Naive thymus-derived CD4-positive, alpha-beta T cell (primary cell): Measurements from ENCODE around the gene RIMKLA. TPM values are rescaled to one million over a fixed set of nuclear protein-coding genes. Genes with fewer than 3 reads are reported as not detected.

ENCODE experiments used
- ATAC-seq: fragments of 150-1000 bp; cut with Tn5 transposase; 2 replicates; pipeline ENCODE4 v1.10.0; 2021; ENCODE audit warnings: mild to moderate bottlenecking, moderate library complexity
- CTCF ChIA-PET: fragments of 350-600 bp; sonication (Branson Sonifier 250); formaldehyde crosslinking; loops from one replicate; lab custom pipeline; 2021; ENCODE audit warnings: antibody characterized with exemption; lab: Charles Lee
- POLR2A ChIA-PET: fragments of 350-600 bp; sonication (Branson Sonifier 250); formaldehyde crosslinking; loops from one replicate; lab custom pipeline; 2021; ENCODE audit warnings: antibody characterized with exemption, inconsistent platforms; lab: Charles Lee
- DNase-seq, 9 donors: peaks; one replicate each; pipeline versions ENCODE4 v3.0.0 to v3.0.0-alpha.2; 2020 to 2022; ENCODE audit warnings: mixed read lengths in 1 of 9
- H3K27ac ChIP-seq: one replicate; pipeline ENCODE4 v1.7.0; 2013; ENCODE audit warnings: mild to moderate bottlenecking, low read depth, low read length, moderate library complexity
- H3K27me3 ChIP-seq, 2 donors: one replicate each; pipeline ENCODE4 v1.7.0; 2013; ENCODE audit warnings: low read length in 2 of 2, mild to moderate bottlenecking in 2 of 2, moderate library complexity in 2 of 2; ENCODE audit not compliant: control insufficient read depth in 2 of 2, insufficient read depth in 2 of 2
- H3K36me3 ChIP-seq, 3 experiments: 1 replicate in 2 of 3; 2 replicates in 1 of 3; pipeline ENCODE4 v1.7.0; 2013; ENCODE audit warnings: low read length in 3 of 3, mild to moderate bottlenecking in 3 of 3, moderate library complexity in 1 of 3; ENCODE audit not compliant: insufficient read depth in 3 of 3, control insufficient read depth in 2 of 3
- H3K4me1 ChIP-seq, 2 donors: one replicate each; pipeline ENCODE4 v1.7.0; 2013; ENCODE audit warnings: low read length in 2 of 2, mild to moderate bottlenecking in 2 of 2, moderate library complexity in 1 of 2; ENCODE audit not compliant: control insufficient read depth in 2 of 2, insufficient read depth in 2 of 2
- H3K4me3 ChIP-seq: 2 replicates; pipeline ENCODE4 v1.7.0; 2013; ENCODE audit warnings: mild to moderate bottlenecking, low read length
- H3K9me3 ChIP-seq, 3 experiments: 1 replicate in 2 of 3; 2 replicates in 1 of 3; pipeline ENCODE4 v1.7.0; 2013; ENCODE audit warnings: low read length in 3 of 3; ENCODE audit not compliant: control insufficient read depth in 2 of 3
- H3K27ac Mint-ChIP-seq, 9 donors: one replicate each; pipeline ENCODE4 v1.8.0; 2020 to 2022; ENCODE audit warnings: mixed read lengths in 9 of 9, mild to moderate bottlenecking in 8 of 9, moderate library complexity in 5 of 9, inconsistent platforms in 2 of 9
- H3K27me3 Mint-ChIP-seq, 5 donors: one replicate each; pipeline ENCODE4 v1.8.0; 2021 to 2022; ENCODE audit warnings: mixed read lengths in 5 of 5, mild to moderate bottlenecking in 1 of 5
- H3K36me3 Mint-ChIP-seq, 5 donors: one replicate each; pipeline ENCODE4 v1.8.0; 2020 to 2022; ENCODE audit warnings: mixed read lengths in 5 of 5, mild to moderate bottlenecking in 3 of 5, inconsistent platforms in 1 of 5
- H3K4me1 Mint-ChIP-seq, 7 donors: one replicate each; pipeline ENCODE4 v1.8.0; 2020 to 2022; ENCODE audit warnings: mixed read lengths in 7 of 7, mild to moderate bottlenecking in 3 of 7, inconsistent platforms in 1 of 7
- H3K4me3 Mint-ChIP-seq, 10 donors: one replicate each; pipeline ENCODE4 v1.8.0; 2020 to 2022; ENCODE audit warnings: mild to moderate bottlenecking in 10 of 10, mixed read lengths in 10 of 10, moderate library complexity in 6 of 10, inconsistent platforms in 2 of 10
- H3K9me3 Mint-ChIP-seq, 11 donors: one replicate each; pipeline ENCODE4 v1.8.0; 2020 to 2022; ENCODE audit warnings: mixed read lengths in 11 of 11, mild to moderate bottlenecking in 4 of 11, inconsistent platforms in 1 of 11, moderate library complexity in 1 of 11
- intact Hi-C, 2 donors: fragments of 100-400 bp; cut with micrococcal nuclease; formaldehyde crosslinking; loops; one replicate each; pipeline ENCODE4 v1.15.1; 2023
- polyA plus RNA-seq, 2 donors: library from polyadenylated mRNA; unstranded; fragments of 300-500 nt; fragmentation: Illumina TruSeq; gene quantifications; one replicate each; pipeline ENCODE4 v1.2.3, GENCODE V29; 2021
- total RNA-seq, 6 experiments: library from RNA in 5 of 6; stranded (reverse) in 5 of 6; gene quantifications; 1 replicate in 5 of 6; 2 replicates in 1 of 6; pipeline ENCODE4 v1.2.3 and lab custom pipeline; 2021 to 2026

The RIMKLA gene
- total and polyA plus RNA-seq, 7 experiments from 2014 or later = 0.03 to 3.1 (median 0.17) TPM; not detected in 3

DNA sequence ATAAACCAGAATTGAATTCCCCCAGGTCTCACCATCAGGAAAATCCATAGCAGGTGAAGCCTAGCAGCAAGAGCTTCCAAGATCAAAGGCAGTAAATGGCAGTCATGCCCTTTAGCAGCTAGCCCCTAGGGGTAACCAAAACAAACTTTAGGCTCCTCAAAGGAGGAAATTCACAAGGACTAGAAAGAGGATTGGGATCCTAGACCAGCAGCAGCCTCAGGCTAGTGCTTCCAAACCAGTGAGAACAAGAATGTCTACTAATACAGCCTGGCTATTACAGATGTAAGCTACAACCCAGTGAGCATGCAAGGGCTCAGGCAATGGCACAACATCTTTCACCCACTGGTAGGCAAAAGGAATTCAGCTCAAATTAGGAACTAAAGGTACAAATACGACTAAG, 11.1 kb upstream of the RIMKLA start:
- no peak overlapping the region for H3K4me3 Mint-ChIP-seq
- no peaks in the 10 kb centered on the region for H3K27me3 ChIP-seq
- no peaks in the 10 kb centered on the region for H3K9me3 Mint-ChIP-seq
- no peaks in the 10 kb centered on the region for H3K36me3 ChIP-seq
- no peak for DNase-seq
- peaks cover 11 to 38% (median 21%) of the 10 kb centered on the region in 5 donors for H3K27me3 Mint-ChIP-seq
- peak overlapping the region in 1 of 9 donors; percentile 3 for H3K27ac Mint-ChIP-seq
- H3K27ac ChIP-seq = no peak overlapping the region
- intact Hi-C loops = no loop called here
- CTCF ChIA-PET = no interaction called here
- ATAC-seq = no peak
- H3K4me1 Mint-ChIP-seq = no peaks in the 10 kb centered on the region
- H3K9me3 ChIP-seq = no peaks in the 10 kb centered on the region
- H3K4me3 ChIP-seq = no peak overlapping the region
- no peaks in the 10 kb centered on the region for H3K4me1 ChIP-seq
- POLR2A ChIA-PET = no interaction called here
- no peaks in the 10 kb centered on the region for H3K36me3 Mint-ChIP-seq

DNA sequence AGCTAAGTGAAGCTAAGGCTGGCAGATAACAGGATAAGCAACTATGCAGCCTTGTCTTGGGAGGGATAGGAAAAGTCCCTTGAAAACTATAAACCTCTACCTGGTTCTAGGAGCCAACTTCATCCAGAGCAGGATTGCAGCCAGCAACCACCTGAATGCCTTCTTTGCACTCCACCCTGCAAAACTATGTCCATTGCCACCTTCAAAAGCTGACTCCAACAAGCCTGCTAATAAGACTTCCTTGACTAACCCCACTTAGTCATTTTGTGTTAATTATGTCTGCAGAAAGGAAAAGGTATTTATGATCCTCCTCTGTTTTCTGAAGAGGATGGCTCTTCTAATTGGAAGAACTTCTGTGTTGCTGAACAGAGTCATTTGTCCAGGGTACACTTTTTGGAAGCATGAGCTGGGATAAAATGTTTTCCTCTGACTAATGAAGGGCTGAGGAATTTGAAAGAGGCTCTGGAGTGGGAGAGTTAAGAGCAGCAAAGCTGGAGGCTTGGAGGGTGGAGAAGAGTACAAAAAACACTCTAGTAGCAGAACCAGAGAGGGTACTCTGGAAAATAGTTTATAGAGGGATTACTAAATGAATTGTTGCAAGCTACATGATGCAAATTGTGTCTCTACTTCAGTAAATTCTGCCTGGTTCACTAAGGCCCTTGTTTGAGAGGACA, 9.6 kb upstream of the RIMKLA start:
- no peaks in the 10 kb centered on the region for H3K9me3 ChIP-seq
- ChIA-PET CTCF (no interaction called here), POLR2A (no interaction called here)
- peaks cover 11 to 38% (median 21%) of the 10 kb centered on the region in 5 donors for H3K27me3 Mint-ChIP-seq
- no peak overlapping the region for H3K27ac ChIP-seq
- no peaks in the 10 kb centered on the region for H3K4me1 ChIP-seq
- no peak overlapping the region for H3K4me3 Mint-ChIP-seq
- H3K4me3 ChIP-seq = no peak overlapping the region
- no peaks in the 10 kb centered on the region for H3K36me3 ChIP-seq
- no peak for ATAC-seq
- no peaks in the 10 kb centered on the region for H3K36me3 Mint-ChIP-seq
- DNase-seq = no peak
- no peak overlapping the region for H3K27ac Mint-ChIP-seq
- H3K27me3 ChIP-seq = no peaks in the 10 kb centered on the region
- H3K9me3 Mint-ChIP-seq = no peaks in the 10 kb centered on the region
- intact Hi-C loops = no loop called here
- no peaks in the 10 kb centered on the region for H3K4me1 Mint-ChIP-seq

DNA sequence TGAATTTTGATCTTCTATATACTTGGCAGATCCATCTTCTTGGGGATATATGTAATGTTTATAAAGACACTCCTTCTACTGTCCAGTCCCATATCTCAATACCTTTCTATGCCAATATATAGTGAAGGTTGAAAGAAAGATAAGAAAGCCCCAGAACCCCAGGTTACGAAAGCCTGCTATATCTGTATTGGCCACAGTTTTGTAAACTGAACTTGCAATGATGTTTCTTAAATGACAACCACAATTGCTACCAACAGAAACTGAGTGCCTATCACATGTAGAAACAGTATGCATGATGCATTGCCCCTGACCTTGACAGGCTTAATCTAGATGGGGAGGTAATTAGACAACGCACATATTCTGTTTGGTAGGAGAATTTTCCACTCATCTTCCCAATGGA, 7.8 kb upstream of the RIMKLA start:
- DNase-seq (no peak), ATAC-seq (no peak)
- H3K4me3 ChIP-seq = no peak overlapping the region
- Mint-ChIP-seq H3K36me3 (no peaks in the 10 kb centered on the region), H3K4me1 (no peaks in the 10 kb centered on the region), H3K4me3 (no peak overlapping the region), H3K9me3 (no peaks in the 10 kb centered on the region), H3K27me3 (peaks cover 9 to 41% (median 25%) of the 10 kb centered on the region in 5 donors), H3K27ac (no peak overlapping the region)
- intact Hi-C loops = no loop called here
- no peaks in the 10 kb centered on the region for H3K36me3 ChIP-seq
- CTCF ChIA-PET = no interaction called here
- H3K9me3 ChIP-seq = no peaks in the 10 kb centered on the region
- no peaks in the 10 kb centered on the region for H3K27me3 ChIP-seq
- no peak overlapping the region for H3K27ac ChIP-seq
- H3K4me1 ChIP-seq = no peaks in the 10 kb centered on the region
- POLR2A ChIA-PET = no interaction called here

DNA sequence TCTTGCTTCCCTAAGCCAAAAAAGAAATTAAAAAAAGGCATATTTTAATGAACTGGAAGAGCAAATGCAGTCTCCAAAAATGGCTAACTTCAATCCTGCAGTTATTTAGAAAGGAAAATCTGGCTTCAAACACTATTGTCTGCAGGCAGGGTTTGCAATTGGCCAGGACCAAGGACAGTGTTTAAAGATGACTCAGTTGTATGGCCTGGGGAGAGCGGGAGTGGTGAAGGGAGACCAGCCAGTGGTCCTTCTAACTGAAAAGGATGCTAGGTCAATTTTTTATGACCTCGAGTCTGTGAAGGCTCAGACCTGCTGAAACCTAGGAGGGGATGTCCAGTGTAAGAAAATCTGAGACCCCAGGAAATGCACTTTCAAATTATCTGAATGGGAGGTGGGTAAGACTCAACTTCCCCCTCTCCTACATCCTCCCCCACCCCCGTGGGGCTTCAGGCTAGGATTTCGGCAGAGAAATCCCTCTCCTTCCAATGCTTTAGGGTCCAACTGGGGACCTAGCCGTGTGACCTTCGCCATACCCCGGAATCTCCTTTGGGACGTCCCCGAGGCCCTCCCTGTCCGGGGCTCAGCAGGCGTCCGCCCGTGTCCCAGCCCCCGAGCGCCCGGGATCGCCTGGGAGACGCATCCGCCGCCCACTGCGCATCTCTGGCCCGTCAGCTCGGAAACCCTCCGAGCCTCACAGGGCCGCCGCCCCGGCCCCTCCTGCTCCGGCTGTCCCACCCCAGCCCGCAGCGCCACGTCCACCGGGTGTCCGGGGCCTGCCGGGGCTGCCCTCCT, 602 bp upstream of the RIMKLA start:
- Histone ChIP-seq H3K27me3 (peaks cover 0 to 14% of the 10 kb centered on the region in 2 donors), H3K4me3 (no peak overlapping the region), H3K4me1 (no peaks in the 10 kb centered on the region), H3K27ac (no peak overlapping the region), H3K9me3 (no peaks in the 10 kb centered on the region), H3K36me3 (no peaks in the 10 kb centered on the region)
- ChIA-PET CTCF (no interaction called here), POLR2A (no interaction called here)
- DNase-seq (peak in 1 of 9 donors; percentile 5), ATAC-seq (peak; percentile 16)
- Mint-ChIP-seq H3K36me3 (no peaks in the 10 kb centered on the region), H3K4me1 (peaks cover 0 to 15% (median 7%) of the 10 kb centered on the region in 7 donors), H3K9me3 (no peaks in the 10 kb centered on the region), H3K27me3 (peaks cover 21 to 46% (median 41%) of the 10 kb centered on the region in 5 donors), H3K4me3 (peak overlapping the region; percentile 67 to 85 (median 82)), H3K27ac (peak overlapping the region in 1 of 9 donors; percentile 22)
- intact Hi-C loops = loop anchor here in 1 of 2 donors (2.0 to 5.0 kb wide), 2 partner anchors 45 to 77 kb away; partner anchors contain the start of genes FOXJ3, PPCS and ZMYND12

DNA sequence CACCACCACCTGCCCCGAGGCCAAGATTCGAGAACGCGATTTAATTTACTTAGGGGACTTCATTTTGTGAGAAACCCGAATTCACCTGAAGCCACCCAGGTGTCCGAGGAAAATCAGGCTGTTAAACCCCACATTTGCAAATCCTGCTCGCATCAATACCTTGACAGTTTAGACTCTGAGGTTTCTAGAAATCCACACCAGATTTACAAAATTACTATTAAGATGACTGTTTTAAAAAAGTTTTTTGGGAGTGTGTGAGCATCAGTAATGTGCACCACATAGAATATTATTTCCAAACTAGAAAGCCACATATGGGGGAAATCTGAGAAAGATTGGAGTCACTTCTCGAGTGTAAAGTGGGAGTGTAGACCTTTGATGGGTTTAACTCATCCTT, 685 bp downstream of the RIMKLA start:
- Mint-ChIP-seq H3K36me3 (no peaks in the 10 kb centered on the region), H3K4me1 (peaks cover 0 to 15% (median 7%) of the 10 kb centered on the region in 7 donors), H3K27ac (no peak overlapping the region), H3K9me3 (no peaks in the 10 kb centered on the region), H3K4me3 (peak overlapping the region; percentile 61 to 84 (median 72)), H3K27me3 (peaks cover 23 to 53% (median 43%) of the 10 kb centered on the region in 5 donors)
- intact Hi-C loops = loop anchor here in 1 of 2 donors (2.0 to 5.0 kb wide), 2 partner anchors 46 to 76 kb away; partner anchors contain the start of genes FOXJ3, PPCS and ZMYND12
- no peak overlapping the region for H3K27ac ChIP-seq
- CTCF ChIA-PET = interaction anchor here (0.7 kb wide), 1 partner anchor 16 kb away, joined by 3 read pairs; no protein-coding TSS in a partner anchor
- H3K4me1 ChIP-seq = no peaks in the 10 kb centered on the region
- DNase-seq = no peak
- peak overlapping the region; percentile 33 for H3K4me3 ChIP-seq
- no peaks in the 10 kb centered on the region for H3K9me3 ChIP-seq
- H3K27me3 ChIP-seq = peaks cover 0 to 14% of the 10 kb centered on the region in 2 donors
- no peaks in the 10 kb centered on the region for H3K36me3 ChIP-seq
- POLR2A ChIA-PET = interaction anchor here (0.9 kb wide), 1 partner anchor 66 kb away, joined by 3 read pairs; no protein-coding TSS in a partner anchor
- ATAC-seq = no peak

GRCh38 chr1:42385283-42385682, 4.7 kb downstream of the RIMKLA start:
- intact Hi-C loops = no loop called here
- ATAC-seq = no peak
- Mint-ChIP-seq H3K4me3 (no peak overlapping the region), H3K9me3 (peaks cover 0 to 1% (median 0%) of the 10 kb centered on the region in 11 donors), H3K36me3 (peaks cover 0 to 3% (median 0%) of the 10 kb centered on the region in 5 donors), H3K4me1 (peaks cover 0 to 9% (median 0%) of the 10 kb centered on the region in 7 donors), H3K27me3 (peaks cover 20 to 44% (median 31%) of the 10 kb centered on the region in 5 donors), H3K27ac (no peak overlapping the region)
- DNase-seq = no peak
- Histone ChIP-seq H3K9me3 (no peaks in the 10 kb centered on the region), H3K4me1 (no peaks in the 10 kb centered on the region), H3K27ac (no peak overlapping the region), H3K4me3 (no peak overlapping the region), H3K36me3 (no peaks in the 10 kb centered on the region), H3K27me3 (peaks cover 0 to 14% of the 10 kb centered on the region in 2 donors)
- ChIA-PET CTCF (no interaction called here), POLR2A (no interaction called here)
